ENCODE results near the gene APRT. TPM values are rescaled to one million over a fixed set of nuclear protein-coding genes. Genes with fewer than 3 reads are reported as not detected.

APRT gene
- total and polyA plus RNA-seq, 9 of the 15 experiments (the other 6 are each of a cell fraction or from before 2014, with no cell fraction given) = 41.7 to 409 (median 146) TPM

- TF ChIP-seq HOMEZ (CRISPR knock-in tag; IDR thresholded peaks at IDR 0.05) (no peak), MAFG (tag; conservative IDR thresholded peaks at IDR 0.05) (no peak), CREM (IDR thresholded peaks at IDR 0.05; ENCODE audit: low read depth) (no peak), TARDBP (IDR thresholded peaks at IDR 0.05) (0 out of 2 replicates have a peak, but pooled peaks have one; percentile 36), WHSC1 (IDR thresholded peaks at IDR 0.05; ENCODE audit: low read length) (no peak), POLR2H (tag; IDR thresholded peaks at IDR 0.05; ENCODE audit: low read depth) (no peak), FOXK2 (conservative IDR thresholded peaks at IDR 0.05 in 1 of 2, IDR thresholded peaks at IDR 0.05 in 1 of 2; ENCODE audit: low read depth in 2 of 2) (peak; percentile 79 to 87; a peak in 3 of 4 replicates), CGGBP1 (CRISPR knock-in tag; IDR thresholded peaks at IDR 0.05) (no peak), KDM5B (IDR thresholded peaks at IDR 0.05; ENCODE audit: insufficient replicate concordance, low read depth, low read length) (peak; percentile 61), ZNF589 (CRISPR knock-in tag; IDR thresholded peaks at IDR 0.05; ENCODE audit: low read depth) (no peak), ZNF75A (CRISPR knock-in tag; IDR thresholded peaks at IDR 0.05) (no peak), SPI1 (IDR thresholded peaks at IDR 0.05; ENCODE audit: borderline replicate concordance, low read depth, low read length) (peak; percentile 89), PHF21A (IDR thresholded peaks at IDR 0.05; ENCODE audit: borderline replicate concordance, low read depth) (no peak), MCM2 (IDR thresholded peaks at IDR 0.05; ENCODE audit: low read depth) (no peak), HDAC2 (IDR thresholded peaks at IDR 0.05) (peak; percentile 77), GATA2 (CRISPR knock-in tag; IDR thresholded peaks at IDR 0.05) (no peak), MEIS2 (IDR thresholded peaks at IDR 0.05; ENCODE audit: partially characterized antibody) (peak; percentile 36), ZFP30 (CRISPR knock-in tag; IDR thresholded peaks at IDR 0.05; ENCODE audit: borderline replicate concordance) (no peak), ZNF408 (CRISPR knock-in tag; IDR thresholded peaks at IDR 0.05; ENCODE audit: low read depth) (no peak), ETS2 (tag; IDR thresholded peaks at IDR 0.05; ENCODE audit: borderline replicate concordance, poor library complexity, severe bottlenecking) (no peak), FIP1L1 (IDR thresholded peaks at IDR 0.05; ENCODE audit: low read depth, low read length, poor library complexity, severe bottlenecking) (no peak), ZNF511 (CRISPR knock-in tag; IDR thresholded peaks at IDR 0.05) (0 out of 2 replicates have a peak, but pooled peaks have one; percentile 2), SMARCA5 (IDR thresholded peaks at IDR 0.05) (0 out of 2 replicates have a peak, but pooled peaks have one; percentile 12), SETDB1 (IDR thresholded peaks at IDR 0.05; ENCODE audit: low read length) (no peak), ATF4 (CRISPR knock-in tag; IDR thresholded peaks at IDR 0.05) (no peak)
Observed at GRCh38 chr16:88769617-88770460, 41.9 kb downstream of the APRT start (continued).
